ENCODE results near the gene FABP7.

The FABP7 gene

DNA sequence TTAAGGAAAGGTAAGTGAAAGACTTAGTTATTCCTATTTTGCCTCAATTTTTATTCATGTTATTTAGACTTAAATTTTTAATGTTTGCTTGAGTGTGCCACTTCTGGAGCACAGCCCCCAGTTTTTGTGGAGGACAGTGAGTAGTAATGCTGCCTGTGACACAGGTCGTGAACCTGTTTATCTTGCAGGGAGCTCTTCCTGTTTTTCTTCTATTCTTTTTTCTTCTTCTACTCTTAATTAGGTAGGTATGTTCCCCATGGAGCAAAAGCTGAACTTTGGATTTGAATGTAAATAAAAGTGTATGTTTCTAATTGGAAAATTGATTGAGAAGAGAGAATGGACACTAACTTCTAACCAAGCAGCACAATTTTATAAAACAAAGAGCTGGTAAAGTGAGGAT, 21.9 kb downstream of the FABP7 start:
- H3K27ac ChIP-seq (replicated peaks; ENCODE audit: low read length), result no peak overlapping the region
- DNase-seq (ENCODE audit: low spot score), result no peak
- no peak overlapping the region for H3K4ac ChIP-seq (ENCODE audit: low read length)
- no peak overlapping the region for H3K23ac ChIP-seq (ENCODE audit: low read depth, low read length, poor library complexity)
- H3K79me1 ChIP-seq (ENCODE audit: low read depth, low read length), result no peaks in the 10 kb centered on the region
- no CpG with 5 or more reads among the region's 1 CpG for WGBS, 2 donors (ENCODE audit: extremely low coverage in 2 of 2, insufficient read length in 2 of 2, insufficient replicate concordance in 1 of 2)
- no peak overlapping the region for H2BK120ac ChIP-seq (ENCODE audit: low read depth, low read length)
- no peaks in the 10 kb centered on the region for H3K27me3 ChIP-seq (ENCODE audit: control insufficient read depth in 3 of 3, insufficient read depth in 3 of 3, low read depth in 1 of 3, low read length in 3 of 3)
- no peak overlapping the region for H3K14ac ChIP-seq (ENCODE audit: low read length)
- no peak overlapping the region for H2BK15ac ChIP-seq (ENCODE audit: low read length)
- H3K36me3 ChIP-seq (replicated peaks in 1 of 2; ENCODE audit: control insufficient read depth in 2 of 2, insufficient read depth in 2 of 2, low read length in 2 of 2), result no peaks in the 10 kb centered on the region
- no peak overlapping the region for H3K18ac ChIP-seq (ENCODE audit: low read length)
- H3K4me1 ChIP-seq (ENCODE audit: control insufficient read depth in 2 of 2, insufficient read depth in 1 of 2, low read depth in 1 of 2, low read length in 2 of 2), result peaks cover 0 to 2% of the 10 kb centered on the region in 2 donors
- H2AK5ac ChIP-seq (ENCODE audit: low read depth, low read length), result no peak overlapping the region
- H2BK5ac ChIP-seq (ENCODE audit: low read length), result no peak overlapping the region
- no peak overlapping the region for H2AFZ ChIP-seq (ENCODE audit: low read length)
- no peak overlapping the region for H3K4me3 ChIP-seq (ENCODE audit: low read length in 2 of 2)
- H3K4me2 ChIP-seq (ENCODE audit: insufficient read depth, low read length, poor library complexity, severe bottlenecking), result no peak overlapping the region
- no peak overlapping the region for H3K9ac ChIP-seq (ENCODE audit: low read depth, low read length, poor library complexity)
- H4K8ac ChIP-seq (ENCODE audit: low read depth, low read length), result no peak overlapping the region
- no peaks in the 10 kb centered on the region for H3K9me3 ChIP-seq (replicated peaks in 1 of 2; ENCODE audit: control insufficient read depth in 2 of 2, insufficient read depth in 1 of 2, low read depth in 1 of 2, low read length in 2 of 2)
- no peak overlapping the region for H2BK12ac ChIP-seq (ENCODE audit: low read length)
- H4K91ac ChIP-seq (ENCODE audit: low read depth, low read length, poor library complexity), result no peak overlapping the region

- Histone ChIP-seq H3K14ac (ENCODE audit: low read length) (no peak overlapping the region), H3K4ac (ENCODE audit: low read length) (no peak overlapping the region), H2AK5ac (ENCODE audit: low read depth, low read length) (no peak overlapping the region), H2BK120ac (ENCODE audit: low read depth, low read length) (no peak overlapping the region), H2BK12ac (ENCODE audit: low read length) (no peak overlapping the region), H2BK5ac (ENCODE audit: low read length) (no peak overlapping the region), H3K4me2 (ENCODE audit: insufficient read depth, low read length, poor library complexity, severe bottlenecking) (no peak overlapping the region), H3K9ac (ENCODE audit: low read depth, low read length, poor library complexity) (no peak overlapping the region), H3K79me1 (ENCODE audit: low read depth, low read length) (no peaks in the 10 kb centered on the region), H3K18ac (ENCODE audit: low read length) (no peak overlapping the region), H4K8ac (ENCODE audit: low read depth, low read length) (no peak overlapping the region), H2AFZ (ENCODE audit: low read length) (no peak overlapping the region), H3K27me3 (ENCODE audit: control insufficient read depth in 3 of 3, insufficient read depth in 3 of 3, low read depth in 1 of 3, low read length in 3 of 3) (no peaks in the 10 kb centered on the region), H3K27ac (replicated peaks; ENCODE audit: low read length) (no peak overlapping the region), H3K23ac (ENCODE audit: low read depth, low read length, poor library complexity) (no peak overlapping the region), H3K4me1 (ENCODE audit: control insufficient read depth in 2 of 2, insufficient read depth in 1 of 2, low read depth in 1 of 2, low read length in 2 of 2) (peaks cover 0 to 2% of the 10 kb centered on the region in 2 donors), H2BK15ac (ENCODE audit: low read length) (no peak overlapping the region), H3K36me3 (replicated peaks in 1 of 2; ENCODE audit: control insufficient read depth in 2 of 2, insufficient read depth in 2 of 2, low read length in 2 of 2) (no peaks in the 10 kb centered on the region), H4K91ac (ENCODE audit: low read depth, low read length, poor library complexity) (no peak overlapping the region), H3K4me3 (ENCODE audit: low read length in 2 of 2) (no peak overlapping the region), H3K9me3 (replicated peaks in 1 of 2; ENCODE audit: control insufficient read depth in 2 of 2, insufficient read depth in 1 of 2, low read depth in 1 of 2, low read length in 2 of 2) (no peaks in the 10 kb centered on the region)
- DNase-seq (ENCODE audit: low spot score), result no peak
- no CpG with 5 or more reads among the region's 4 CpGs for WGBS, 2 donors (ENCODE audit: extremely low coverage in 2 of 2, insufficient read length in 2 of 2, insufficient replicate concordance in 1 of 2)
Measured at GRCh38 chr6:122803171-122803661, 23.7 kb downstream of the FABP7 start.

DNA sequence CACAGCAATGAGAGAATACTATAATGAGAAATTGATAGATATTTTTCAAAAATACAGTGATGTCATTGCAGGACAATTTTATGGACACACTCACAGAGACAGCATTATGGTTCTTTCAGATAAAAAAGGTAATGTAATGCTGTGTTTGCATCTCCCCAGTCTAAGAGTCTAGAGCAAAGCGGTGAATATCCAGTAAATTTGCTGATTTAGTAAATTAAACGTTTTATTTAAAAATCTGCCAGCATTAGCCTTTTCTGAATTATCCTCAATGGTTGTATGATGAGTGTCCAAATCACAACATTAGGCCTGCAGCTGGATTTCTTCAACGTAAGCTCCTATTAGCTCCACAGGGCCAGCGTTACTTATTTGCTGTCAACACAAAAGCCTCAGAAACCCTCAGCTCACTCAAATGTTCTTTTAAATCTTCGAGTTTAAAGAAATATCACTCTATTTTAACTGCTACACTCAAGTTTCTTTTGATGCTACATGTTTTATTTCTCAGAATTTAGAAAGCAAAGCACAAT, 25.5 kb downstream of the FABP7 start:
- Histone ChIP-seq H4K8ac (ENCODE audit: low read depth, low read length) (no peak overlapping the region), H2AFZ (ENCODE audit: low read length) (no peak overlapping the region), H3K9me3 (replicated peaks in 1 of 2; ENCODE audit: control insufficient read depth in 2 of 2, insufficient read depth in 1 of 2, low read depth in 1 of 2, low read length in 2 of 2) (no peaks in the 10 kb centered on the region), H2BK5ac (ENCODE audit: low read length) (no peak overlapping the region), H3K79me1 (ENCODE audit: low read depth, low read length) (no peaks in the 10 kb centered on the region), H2BK12ac (ENCODE audit: low read length) (no peak overlapping the region), H3K27me3 (ENCODE audit: control insufficient read depth in 3 of 3, insufficient read depth in 3 of 3, low read depth in 1 of 3, low read length in 3 of 3) (no peaks in the 10 kb centered on the region), H3K4me2 (ENCODE audit: insufficient read depth, low read length, poor library complexity, severe bottlenecking) (no peak overlapping the region), H4K91ac (ENCODE audit: low read depth, low read length, poor library complexity) (no peak overlapping the region), H3K18ac (ENCODE audit: low read length) (no peak overlapping the region), H3K23ac (ENCODE audit: low read depth, low read length, poor library complexity) (no peak overlapping the region), H3K14ac (ENCODE audit: low read length) (no peak overlapping the region), H3K9ac (ENCODE audit: low read depth, low read length, poor library complexity) (no peak overlapping the region), H3K4me1 (ENCODE audit: control insufficient read depth in 2 of 2, insufficient read depth in 1 of 2, low read depth in 1 of 2, low read length in 2 of 2) (peaks cover 0 to 2% of the 10 kb centered on the region in 2 donors), H3K36me3 (replicated peaks in 1 of 2; ENCODE audit: control insufficient read depth in 2 of 2, insufficient read depth in 2 of 2, low read length in 2 of 2) (no peaks in the 10 kb centered on the region), H2BK15ac (ENCODE audit: low read length) (no peak overlapping the region), H2BK120ac (ENCODE audit: low read depth, low read length) (no peak overlapping the region), H3K4ac (ENCODE audit: low read length) (no peak overlapping the region), H3K4me3 (ENCODE audit: low read length in 2 of 2) (no peak overlapping the region), H2AK5ac (ENCODE audit: low read depth, low read length) (no peak overlapping the region), H3K27ac (replicated peaks; ENCODE audit: low read length) (no peak overlapping the region)
- DNase-seq (ENCODE audit: low spot score), result no peak
- no CpG with 5 or more reads among the region's 5 CpGs for WGBS, 2 donors (ENCODE audit: extremely low coverage in 2 of 2, insufficient read length in 2 of 2, insufficient replicate concordance in 1 of 2)

DNA sequence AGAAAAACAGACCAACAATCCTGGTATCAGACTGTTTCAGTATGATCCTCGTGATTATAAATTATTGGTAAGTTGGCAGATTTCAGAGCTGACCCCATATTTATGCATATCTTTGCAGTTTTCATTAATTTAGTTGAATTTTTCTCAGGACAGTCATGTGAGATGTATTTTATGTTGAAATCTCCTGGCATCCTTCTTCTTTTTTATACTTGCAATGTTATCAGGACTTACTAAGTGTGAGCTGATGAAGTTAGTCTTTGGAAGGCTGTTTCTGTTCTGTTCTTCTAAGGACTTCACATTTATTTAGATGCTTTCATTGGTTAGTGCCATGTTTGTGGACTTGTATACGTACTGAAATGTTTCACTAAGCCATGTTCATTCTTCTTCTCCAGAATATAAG, 26.8 kb downstream of the FABP7 start:
- no peak overlapping the region for H3K4me2 ChIP-seq (ENCODE audit: insufficient read depth, low read length, poor library complexity, severe bottlenecking)
- no peak overlapping the region for H2BK5ac ChIP-seq (ENCODE audit: low read length)
- H3K4me3 ChIP-seq (ENCODE audit: low read length in 2 of 2), result no peak overlapping the region
- no CpG with 5 or more reads among the region's 2 CpGs for WGBS, 2 donors (ENCODE audit: extremely low coverage in 2 of 2, insufficient read length in 2 of 2, insufficient replicate concordance in 1 of 2)
- H3K27me3 ChIP-seq (ENCODE audit: control insufficient read depth in 3 of 3, insufficient read depth in 3 of 3, low read depth in 1 of 3, low read length in 3 of 3), result no peaks in the 10 kb centered on the region
- no peak overlapping the region for H3K27ac ChIP-seq (replicated peaks; ENCODE audit: low read length)
- no peak overlapping the region for H3K9ac ChIP-seq (ENCODE audit: low read depth, low read length, poor library complexity)
- no peak overlapping the region for H2BK12ac ChIP-seq (ENCODE audit: low read length)
- H2AK5ac ChIP-seq (ENCODE audit: low read depth, low read length), result no peak overlapping the region
- H3K36me3 ChIP-seq (replicated peaks in 1 of 2; ENCODE audit: control insufficient read depth in 2 of 2, insufficient read depth in 2 of 2, low read length in 2 of 2), result no peaks in the 10 kb centered on the region
- no peaks in the 10 kb centered on the region for H3K9me3 ChIP-seq (replicated peaks in 1 of 2; ENCODE audit: control insufficient read depth in 2 of 2, insufficient read depth in 1 of 2, low read depth in 1 of 2, low read length in 2 of 2)
- H2BK120ac ChIP-seq (ENCODE audit: low read depth, low read length), result no peak overlapping the region
- no peak overlapping the region for H2BK15ac ChIP-seq (ENCODE audit: low read length)
- peaks cover 0 to 2% of the 10 kb centered on the region in 2 donors for H3K4me1 ChIP-seq (ENCODE audit: control insufficient read depth in 2 of 2, insufficient read depth in 1 of 2, low read depth in 1 of 2, low read length in 2 of 2)
- H3K79me1 ChIP-seq (ENCODE audit: low read depth, low read length), result no peaks in the 10 kb centered on the region
- no peak overlapping the region for H3K4ac ChIP-seq (ENCODE audit: low read length)
- no peak overlapping the region for H4K8ac ChIP-seq (ENCODE audit: low read depth, low read length)
- no peak overlapping the region for H3K14ac ChIP-seq (ENCODE audit: low read length)
- no peak overlapping the region for H3K18ac ChIP-seq (ENCODE audit: low read length)
- no peak overlapping the region for H3K23ac ChIP-seq (ENCODE audit: low read depth, low read length, poor library complexity)
- H4K91ac ChIP-seq (ENCODE audit: low read depth, low read length, poor library complexity), result no peak overlapping the region
- no peak overlapping the region for H2AFZ ChIP-seq (ENCODE audit: low read length)
- DNase-seq (ENCODE audit: low spot score), result no peak

Measured in neuronal stem cell (in vitro differentiated cells).